Rectal smooth muscle tissue (tissue), 1 donor: ENCODE data around the gene C9orf152.

Experiments
- H3K27ac ChIP-seq: one replicate; pipeline ENCODE4 v1.7.0; 2013; ENCODE audit warnings: low read depth, low read length, inconsistent platforms
- H3K27me3 ChIP-seq: one replicate; pipeline ENCODE4 v1.7.0; 2013; ENCODE audit warnings: low read length; ENCODE audit not compliant: control insufficient read depth, insufficient read depth
- H3K36me3 ChIP-seq: one replicate; pipeline ENCODE4 v1.7.0; 2013; ENCODE audit warnings: low read length; ENCODE audit not compliant: control insufficient read depth, insufficient read depth
- H3K4me1 ChIP-seq: one replicate; pipeline ENCODE4 v1.7.0; 2013; ENCODE audit warnings: low read length; ENCODE audit not compliant: control insufficient read depth, insufficient read depth
- H3K4me3 ChIP-seq: one replicate; pipeline ENCODE4 v1.7.0; 2013; ENCODE audit warnings: low read length
- H3K9ac ChIP-seq: one replicate; pipeline ENCODE4 v1.7.0; 2013; ENCODE audit warnings: low read length

Gene C9orf152

DNA sequence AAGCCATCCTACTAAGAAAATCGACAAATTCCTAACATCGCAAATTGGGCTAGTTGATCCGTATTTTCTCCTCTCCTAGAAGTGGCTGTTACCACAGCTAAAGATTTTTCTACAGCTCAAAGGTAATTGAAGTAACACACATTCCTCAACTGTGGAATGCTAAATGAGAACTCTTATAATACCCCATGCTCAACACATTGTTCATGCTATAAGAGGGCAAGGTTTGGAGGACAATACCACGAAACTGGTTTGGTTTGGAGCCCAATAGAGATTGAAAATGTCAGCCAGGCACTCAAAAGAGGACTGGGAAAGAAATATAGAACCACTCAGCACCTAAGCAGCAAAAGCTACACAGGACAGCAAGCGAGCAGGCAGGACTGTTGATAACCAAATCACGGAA lies 38.3 kb upstream of the C9orf152 start:
- Histone ChIP-seq H3K4me1 (no peaks in the 10 kb centered on the region), H3K36me3 (peaks cover 14% of the 10 kb centered on the region), H3K9ac (no peak overlapping the region), H3K4me3 (no peak overlapping the region), H3K27ac (no peak overlapping the region), H3K27me3 (no peaks in the 10 kb centered on the region)

DNA sequence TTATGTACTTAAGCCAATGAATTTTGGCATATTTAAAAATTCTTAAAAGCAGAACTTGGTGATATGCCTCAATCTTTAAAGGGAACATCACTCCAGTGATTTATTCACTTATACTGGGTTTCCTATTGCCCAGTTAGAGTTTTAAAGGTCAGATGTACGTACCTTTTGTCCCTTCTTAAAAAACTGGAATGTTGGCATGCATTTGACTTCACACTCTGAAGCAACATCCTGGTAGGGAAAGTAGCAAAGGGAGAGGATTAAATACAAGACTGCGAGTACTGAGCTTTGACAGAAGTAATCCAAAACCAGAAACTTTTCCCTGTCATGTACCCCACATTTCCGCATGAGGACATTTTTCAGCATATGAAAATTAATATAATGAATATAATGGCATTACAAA lies 36.7 kb upstream of the C9orf152 start:
- Histone ChIP-seq H3K4me1 (no peaks in the 10 kb centered on the region), H3K27me3 (no peaks in the 10 kb centered on the region), H3K9ac (no peak overlapping the region), H3K36me3 (peaks cover 12% of the 10 kb centered on the region), H3K27ac (no peak overlapping the region), H3K4me3 (no peak overlapping the region)

DNA sequence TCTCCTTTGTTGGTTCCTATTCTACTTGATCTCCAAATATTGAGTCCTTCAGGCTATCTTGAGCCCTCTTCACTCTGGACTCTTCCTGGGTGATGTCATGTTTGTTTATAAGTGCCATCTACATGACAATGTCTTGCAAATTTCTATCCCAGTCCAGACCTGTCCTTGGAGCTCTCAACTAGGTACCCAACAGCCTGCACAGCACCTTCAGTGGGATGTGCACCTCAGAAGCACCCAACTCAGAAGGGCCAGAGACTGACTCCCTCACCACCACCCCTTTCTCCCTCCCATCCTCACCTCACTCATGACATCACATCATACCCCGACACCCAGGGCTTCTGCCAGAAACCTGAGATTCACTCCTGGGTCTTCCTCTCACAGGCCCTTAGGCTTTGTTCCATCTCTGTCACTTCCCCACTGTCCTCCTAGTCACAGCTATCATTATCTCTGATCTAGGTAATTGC lies 33.9 kb upstream of the C9orf152 start:
- Histone ChIP-seq H3K4me1 (no peaks in the 10 kb centered on the region), H3K9ac (no peak overlapping the region), H3K27ac (no peak overlapping the region), H3K27me3 (no peaks in the 10 kb centered on the region), H3K36me3 (peaks cover 9% of the 10 kb centered on the region), H3K4me3 (no peak overlapping the region)

DNA sequence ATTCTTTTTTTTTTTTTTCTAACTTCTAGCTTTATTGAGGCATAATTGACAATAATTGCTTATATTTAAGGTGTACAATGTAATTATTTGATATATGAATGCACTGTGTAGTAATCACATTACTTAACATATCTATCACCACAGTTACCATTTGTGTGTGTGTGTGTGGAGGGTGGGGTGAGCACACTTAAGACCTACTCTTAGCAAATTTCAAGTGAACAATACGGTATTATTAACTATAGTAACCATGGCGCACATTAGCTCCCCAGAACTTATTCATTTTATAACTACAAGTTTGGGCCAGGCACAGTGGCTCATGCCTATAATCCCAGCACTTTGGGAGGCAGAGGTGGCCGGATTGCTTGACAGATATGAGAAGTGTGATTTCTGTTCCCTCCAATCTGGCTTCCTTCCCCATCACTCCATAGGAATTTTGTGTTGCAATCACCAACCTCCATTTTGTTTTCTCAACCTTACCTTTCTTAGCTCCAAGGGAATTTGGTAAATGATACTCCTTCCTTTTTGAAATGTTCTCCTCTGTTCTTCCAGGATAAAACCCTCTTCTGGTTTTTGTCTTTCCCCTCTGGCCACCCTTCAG lies 33.4 kb upstream of the C9orf152 start:
- no peak overlapping the region for H3K9ac ChIP-seq
- H3K36me3 ChIP-seq: peaks cover 9% of the 10 kb centered on the region
- H3K27ac ChIP-seq: no peak overlapping the region
- H3K4me3 ChIP-seq: no peak overlapping the region
- H3K4me1 ChIP-seq: no peaks in the 10 kb centered on the region
- H3K27me3 ChIP-seq: no peaks in the 10 kb centered on the region

DNA sequence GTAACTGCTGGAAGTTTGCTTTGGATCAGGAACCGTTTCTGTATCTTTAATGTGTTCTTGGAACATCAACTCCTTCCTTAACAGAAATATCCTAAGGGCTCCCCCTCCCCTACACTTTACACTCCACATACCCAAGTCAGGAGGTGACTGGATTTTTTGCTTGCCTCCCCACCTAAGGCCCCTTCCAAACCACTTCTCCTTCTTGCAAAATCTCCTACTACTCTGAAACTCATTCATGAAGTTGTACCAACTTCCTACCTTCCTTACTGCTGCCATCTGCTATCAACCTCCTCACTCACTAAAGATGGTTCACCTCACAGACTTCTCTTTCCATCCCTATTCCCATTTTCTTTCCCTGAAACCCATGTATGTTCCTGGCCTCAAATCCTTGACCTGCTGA lies 32.2 kb upstream of the C9orf152 start:
- Histone ChIP-seq H3K4me1 (no peaks in the 10 kb centered on the region), H3K27ac (no peak overlapping the region), H3K36me3 (peaks cover 9% of the 10 kb centered on the region), H3K27me3 (no peaks in the 10 kb centered on the region), H3K9ac (no peak overlapping the region), H3K4me3 (no peak overlapping the region)

DNA sequence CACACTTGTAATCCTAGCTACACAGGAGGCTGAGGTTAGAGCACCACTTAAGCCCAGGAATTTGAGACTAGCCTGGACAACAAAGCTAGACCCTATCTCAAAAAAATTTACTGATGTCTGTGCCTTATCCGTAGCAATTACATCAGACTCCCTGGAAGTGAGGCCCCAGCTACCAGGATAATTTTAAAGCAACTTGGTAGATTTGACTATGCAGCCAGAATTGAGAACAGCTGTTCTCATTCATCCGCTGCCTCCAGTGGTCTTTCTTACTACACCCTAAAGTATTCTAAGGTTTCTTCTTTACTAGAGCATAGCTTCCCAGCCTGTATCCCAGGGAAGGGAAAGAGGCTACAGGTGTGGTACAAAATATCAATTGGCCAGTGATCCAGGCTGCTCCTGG lies 20.4 kb upstream of the C9orf152 start:
- H3K36me3 ChIP-seq: no peaks in the 10 kb centered on the region
- no peaks in the 10 kb centered on the region for H3K4me1 ChIP-seq
- H3K27ac ChIP-seq: no peak overlapping the region
- H3K4me3 ChIP-seq: no peak overlapping the region
- no peak overlapping the region for H3K9ac ChIP-seq
- H3K27me3 ChIP-seq: no peaks in the 10 kb centered on the region

DNA sequence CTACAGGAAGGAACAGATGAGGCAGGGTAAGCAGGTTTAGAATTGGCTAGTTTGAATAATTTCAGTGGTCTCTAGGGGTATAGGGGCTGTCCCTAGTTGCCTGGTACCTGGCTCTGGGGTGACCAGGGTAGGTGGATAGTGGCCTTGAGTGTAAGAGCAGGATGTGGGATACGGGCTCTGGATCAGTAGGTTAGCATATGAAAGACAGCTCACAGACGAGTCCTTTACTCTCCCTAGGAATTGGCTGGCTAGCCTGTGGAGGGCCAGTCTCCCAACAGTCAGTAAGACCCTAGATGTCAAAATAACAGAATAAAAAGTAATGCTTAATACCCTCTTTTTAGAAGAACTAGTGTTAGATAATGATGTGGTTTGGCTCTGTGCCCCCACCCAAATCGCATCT lies 16.6 kb upstream of the C9orf152 start:
- no peak overlapping the region for H3K4me3 ChIP-seq
- H3K27me3 ChIP-seq: no peaks in the 10 kb centered on the region
- no peak overlapping the region for H3K9ac ChIP-seq
- no peak overlapping the region for H3K27ac ChIP-seq
- H3K4me1 ChIP-seq: no peaks in the 10 kb centered on the region
- no peaks in the 10 kb centered on the region for H3K36me3 ChIP-seq

DNA sequence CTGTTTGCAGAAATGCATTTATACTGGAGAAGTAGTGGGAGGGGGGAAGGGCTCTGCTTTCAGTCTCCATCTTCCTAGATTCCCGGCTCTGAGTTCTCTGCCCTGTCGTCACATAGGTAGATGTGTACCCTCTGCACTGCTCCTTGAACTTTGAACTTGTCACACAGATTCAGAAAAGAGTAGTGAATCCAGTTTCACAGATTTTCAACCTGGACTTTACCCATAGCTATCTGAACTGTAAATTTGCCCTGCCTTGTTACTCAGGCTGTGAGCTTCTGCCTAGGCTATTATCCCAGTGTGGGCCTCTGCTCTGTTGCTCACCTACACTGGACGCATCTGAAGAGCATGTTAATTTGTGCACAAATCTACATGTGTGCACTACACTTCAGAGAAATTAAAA lies 12.8 kb upstream of the C9orf152 start:
- Histone ChIP-seq H3K9ac (no peak overlapping the region), H3K27me3 (no peaks in the 10 kb centered on the region), H3K4me1 (no peaks in the 10 kb centered on the region), H3K27ac (no peak overlapping the region), H3K4me3 (no peak overlapping the region), H3K36me3 (no peaks in the 10 kb centered on the region)

DNA sequence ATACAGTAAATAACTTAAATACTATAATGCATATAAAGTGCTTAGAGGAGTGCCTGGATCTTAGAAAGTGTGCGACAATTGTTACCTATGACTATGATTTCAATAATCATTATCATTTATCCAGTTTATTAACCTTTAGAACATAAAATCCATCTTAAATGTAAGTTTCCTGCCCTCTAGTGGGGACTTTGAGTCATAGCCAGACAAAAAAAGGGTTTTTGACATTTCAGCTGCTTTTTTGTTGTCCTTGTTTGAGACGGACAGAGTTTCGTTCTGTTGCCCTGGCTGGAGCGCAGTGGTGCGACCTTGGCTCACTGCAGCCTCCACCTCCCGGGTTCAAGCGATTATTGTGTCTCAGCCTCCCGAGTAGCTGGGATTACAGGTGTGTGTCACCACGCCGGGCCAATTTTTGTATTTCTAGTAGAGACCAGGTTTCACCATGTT lies 9.7 kb upstream of the C9orf152 start:
- Histone ChIP-seq H3K27ac (no peak overlapping the region), H3K4me3 (no peak overlapping the region)

DNA sequence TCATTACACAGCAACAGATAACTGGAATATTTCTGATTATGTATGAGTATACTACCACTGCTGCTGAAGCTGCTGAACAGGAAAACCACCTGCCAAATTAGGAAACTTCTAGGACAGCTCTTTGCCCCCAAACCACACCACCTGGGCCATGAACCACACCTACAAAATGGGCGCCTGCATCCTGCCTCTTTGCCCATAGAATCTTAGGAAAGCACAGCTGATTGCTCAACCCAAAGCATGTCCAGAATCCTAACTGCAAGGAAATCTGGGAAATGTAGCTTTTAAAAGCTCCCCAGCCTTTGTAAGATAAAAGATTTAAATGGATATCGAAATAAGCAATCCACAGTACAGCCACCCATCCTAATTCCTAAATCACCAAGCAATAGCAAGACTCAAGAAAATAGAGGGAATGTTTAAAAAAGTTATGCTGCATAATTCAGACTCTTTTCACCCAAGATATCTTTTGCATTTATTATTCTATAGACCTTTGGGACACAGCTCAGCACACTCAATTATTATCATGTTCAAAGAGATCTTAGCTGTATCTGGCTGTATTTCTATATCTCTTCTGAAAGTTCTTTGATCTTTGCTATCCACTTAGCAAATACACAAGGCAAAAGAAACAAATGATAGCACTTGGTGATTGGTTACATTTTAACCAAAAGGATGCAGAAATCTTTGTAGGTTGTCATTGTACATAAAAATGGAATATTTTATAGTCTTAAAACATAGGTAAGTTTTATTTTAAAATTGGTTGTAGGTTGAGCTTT lies 6.8 kb upstream of the C9orf152 start:
- H3K9ac ChIP-seq: no peak overlapping the region
- H3K27ac ChIP-seq: no peak overlapping the region
- no peaks in the 10 kb centered on the region for H3K4me1 ChIP-seq
- H3K4me3 ChIP-seq: no peak overlapping the region
- H3K36me3 ChIP-seq: no peaks in the 10 kb centered on the region
- no peaks in the 10 kb centered on the region for H3K27me3 ChIP-seq

More for the DNA sequence above, 9.7 kb upstream of the C9orf152 start:
- Histone ChIP-seq H3K4me1 (no peaks in the 10 kb centered on the region), H3K36me3 (no peaks in the 10 kb centered on the region), H3K27me3 (no peaks in the 10 kb centered on the region), H3K9ac (no peak overlapping the region)

DNA sequence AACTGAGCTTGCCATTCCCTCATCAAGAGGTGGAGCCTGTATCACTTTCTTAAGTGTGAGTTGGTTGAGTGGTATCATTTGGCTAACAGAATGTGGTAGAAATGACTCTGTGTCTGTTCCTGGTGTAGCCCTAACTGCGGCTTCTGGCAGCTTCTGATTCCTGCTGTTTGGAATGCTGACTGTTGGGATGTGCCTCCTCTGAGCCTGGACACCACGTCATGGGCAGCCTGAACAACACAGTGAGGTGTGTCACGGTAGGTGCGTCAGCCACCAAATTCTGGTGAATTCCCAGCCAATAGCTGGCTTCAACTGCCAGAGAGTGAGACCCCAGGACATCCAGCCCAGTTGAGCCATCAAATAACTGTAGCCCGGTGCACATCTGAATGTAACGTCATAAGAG lies 6.1 kb upstream of the C9orf152 start:
- H3K27ac ChIP-seq: no peak overlapping the region
- no peaks in the 10 kb centered on the region for H3K36me3 ChIP-seq
- no peak overlapping the region for H3K9ac ChIP-seq
- H3K4me1 ChIP-seq: no peaks in the 10 kb centered on the region
- H3K4me3 ChIP-seq: no peak overlapping the region
- no peaks in the 10 kb centered on the region for H3K27me3 ChIP-seq

DNA sequence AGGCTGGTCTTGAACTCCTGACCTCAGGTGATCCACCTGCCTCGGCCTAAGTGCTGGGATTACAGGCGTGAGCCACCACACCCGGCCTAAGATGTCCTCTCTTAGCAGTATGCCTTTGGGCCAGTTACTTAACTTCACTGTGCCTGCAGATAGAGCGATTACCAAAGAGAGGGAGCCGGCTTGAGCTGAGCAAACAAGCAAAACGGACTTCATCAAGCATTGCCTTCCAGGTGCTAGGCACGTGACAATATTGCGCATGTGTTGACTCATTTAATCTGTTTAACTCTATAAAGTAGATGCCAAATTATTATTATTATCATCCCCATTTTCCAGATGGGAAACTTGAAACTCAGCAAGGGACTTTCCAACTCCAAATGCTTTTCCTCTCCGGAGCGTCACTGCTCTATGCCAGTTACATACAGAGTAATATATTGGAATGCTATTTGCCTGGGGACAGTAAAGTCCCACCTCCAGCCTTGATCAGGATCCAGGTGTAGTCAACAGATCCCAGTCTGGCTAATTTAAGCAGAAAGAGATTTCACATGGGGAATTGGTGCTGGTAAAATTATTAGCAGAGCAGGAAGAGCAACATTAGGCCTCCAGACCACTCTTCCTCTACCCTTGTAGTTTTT lies 5.6 kb upstream of the C9orf152 start:
- Histone ChIP-seq H3K4me3 (no peak overlapping the region), H3K27ac (no peak overlapping the region), H3K4me1 (no peaks in the 10 kb centered on the region), H3K9ac (no peak overlapping the region), H3K27me3 (no peaks in the 10 kb centered on the region), H3K36me3 (no peaks in the 10 kb centered on the region)
